ENCODE data around the gene HIP1R. TPM values are rescaled to one million over a fixed set of nuclear protein-coding genes. Genes with fewer than 3 reads are reported as not detected.

Gene HIP1R
- total RNA-seq, 4 donors from 2014 or later: 50.2 to 92.7 (median 56.2) TPM

DNA sequence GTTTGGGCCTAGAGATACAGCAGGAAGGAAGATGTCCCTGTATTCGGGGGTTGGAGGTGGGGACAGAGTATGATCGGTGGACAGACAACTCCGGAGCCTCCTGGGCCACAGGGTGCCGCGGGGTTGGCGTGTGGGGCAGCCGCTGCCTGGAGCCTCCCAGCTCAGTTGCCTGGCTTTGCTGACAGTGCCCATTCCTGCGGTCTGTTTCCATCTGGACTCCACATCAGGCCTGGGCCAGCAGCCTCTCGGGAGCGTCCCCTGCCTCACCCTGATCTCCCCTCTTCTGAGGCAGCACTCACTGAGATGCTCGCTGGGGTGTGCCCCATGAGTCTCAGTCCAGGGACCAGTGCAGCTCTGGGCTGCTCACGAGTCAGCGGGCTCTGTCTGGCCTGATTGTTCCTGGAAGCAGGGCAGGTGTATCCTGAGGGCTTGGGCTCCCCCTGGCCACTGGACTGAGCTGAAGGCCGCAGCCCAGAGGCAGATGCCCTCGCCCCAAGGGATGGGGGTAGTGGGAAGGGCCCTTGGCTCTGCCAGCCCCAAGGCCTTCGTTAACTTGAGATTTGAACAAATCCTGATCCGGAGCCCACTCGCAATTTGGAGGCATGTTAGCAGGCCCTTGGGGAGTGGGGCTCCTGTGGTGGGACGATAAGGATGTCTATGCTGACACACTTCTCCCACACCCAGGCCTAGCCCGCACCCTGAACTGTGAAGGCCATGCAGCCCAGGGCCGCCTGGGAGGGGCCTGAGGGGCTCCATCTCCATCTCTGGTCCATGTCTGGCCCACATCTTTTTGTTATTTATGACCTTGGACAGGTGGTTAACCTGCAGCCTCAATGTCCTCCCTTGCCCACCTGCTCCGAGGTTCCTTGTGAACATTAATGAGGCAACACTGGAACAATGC is 7.5 kb downstream of the HIP1R start:
- WGBS, 2 donors: 73 to 75% methylated on average over 16 to 18 of the region's 22 CpGs
- no peaks in the 10 kb centered on the region for H3K9me3 ChIP-seq
- intact Hi-C loops (cut with DNase I): no loop called here
- no peak overlapping the region for H3K4me3 ChIP-seq (replicated peaks in 1 of 3)
- no peak for TF ChIP-seq POLR2A (IDR thresholded peaks at IDR 0.05)
- TF ChIP-seq, protein P1, sequence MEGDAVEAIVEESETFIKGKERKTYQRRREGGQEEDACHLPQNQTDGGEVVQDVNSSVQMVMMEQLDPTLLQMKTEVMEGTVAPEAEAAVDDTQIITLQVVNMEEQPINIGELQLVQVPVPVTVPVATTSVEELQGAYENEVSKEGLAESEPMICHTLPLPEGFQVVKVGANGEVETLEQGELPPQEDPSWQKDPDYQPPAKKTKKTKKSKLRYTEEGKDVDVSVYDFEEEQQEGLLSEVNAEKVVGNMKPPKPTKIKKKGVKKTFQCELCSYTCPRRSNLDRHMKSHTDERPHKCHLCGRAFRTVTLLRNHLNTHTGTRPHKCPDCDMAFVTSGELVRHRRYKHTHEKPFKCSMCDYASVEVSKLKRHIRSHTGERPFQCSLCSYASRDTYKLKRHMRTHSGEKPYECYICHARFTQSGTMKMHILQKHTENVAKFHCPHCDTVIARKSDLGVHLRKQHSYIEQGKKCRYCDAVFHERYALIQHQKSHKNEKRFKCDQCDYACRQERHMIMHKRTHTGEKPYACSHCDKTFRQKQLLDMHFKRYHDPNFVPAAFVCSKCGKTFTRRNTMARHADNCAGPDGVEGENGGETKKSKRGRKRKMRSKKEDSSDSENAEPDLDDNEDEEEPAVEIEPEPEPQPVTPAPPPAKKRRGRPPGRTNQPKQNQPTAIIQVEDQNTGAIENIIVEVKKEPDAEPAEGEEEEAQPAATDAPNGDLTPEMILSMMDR (IDR thresholded peaks at IDR 0.05): no peak
- no peaks in the 10 kb centered on the region for H3K27me3 ChIP-seq
- peak; percentile 63 to 76 for DNase-seq
- H3K4me1 ChIP-seq: peaks cover 42 to 71% of the 10 kb centered on the region in 2 donors
- no peaks in the 10 kb centered on the region for H3K36me3 ChIP-seq
- H3K27ac ChIP-seq: peak overlapping the region; percentile 88 to 95 (median 89)

DNA sequence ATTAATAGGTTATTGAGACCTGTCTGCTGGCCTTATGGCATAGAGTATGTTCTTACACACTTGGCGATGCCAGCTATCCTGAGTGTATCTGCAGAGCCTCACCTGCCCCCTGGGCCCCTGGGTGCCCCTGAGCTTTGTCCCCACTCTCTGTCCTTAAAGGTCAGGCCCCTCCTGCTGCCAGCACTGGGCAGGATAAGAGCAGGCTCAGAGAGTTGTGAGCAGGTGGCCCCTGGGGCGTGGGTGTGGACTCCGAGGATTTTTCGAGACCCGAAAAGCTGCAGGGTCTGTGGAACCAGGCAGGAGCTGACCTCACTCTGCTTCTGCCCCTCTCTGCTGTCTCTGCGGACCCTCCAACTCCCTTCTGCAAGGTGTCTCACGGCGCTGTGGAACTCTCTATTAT is 8.2 kb downstream of the HIP1R start:
- DNase-seq: no peak
- intact Hi-C loops (cut with DNase I): no loop called here
- H3K4me3 ChIP-seq (replicated peaks in 1 of 3): no peak overlapping the region
- no peaks in the 10 kb centered on the region for H3K9me3 ChIP-seq
- peaks cover 42 to 67% of the 10 kb centered on the region in 2 donors for H3K4me1 ChIP-seq
- WGBS, 2 donors: 92 to 97% methylated on average over 4 to 8 of the region's 8 CpGs
- no peaks in the 10 kb centered on the region for H3K36me3 ChIP-seq
- H3K27me3 ChIP-seq: no peaks in the 10 kb centered on the region
- H3K27ac ChIP-seq: peak overlapping the region; percentile 88 to 95 (median 89)
- TF ChIP-seq, protein P1 (IDR thresholded peaks at IDR 0.05): no peak
- TF ChIP-seq POLR2A (IDR thresholded peaks at IDR 0.05): no peak

DNA sequence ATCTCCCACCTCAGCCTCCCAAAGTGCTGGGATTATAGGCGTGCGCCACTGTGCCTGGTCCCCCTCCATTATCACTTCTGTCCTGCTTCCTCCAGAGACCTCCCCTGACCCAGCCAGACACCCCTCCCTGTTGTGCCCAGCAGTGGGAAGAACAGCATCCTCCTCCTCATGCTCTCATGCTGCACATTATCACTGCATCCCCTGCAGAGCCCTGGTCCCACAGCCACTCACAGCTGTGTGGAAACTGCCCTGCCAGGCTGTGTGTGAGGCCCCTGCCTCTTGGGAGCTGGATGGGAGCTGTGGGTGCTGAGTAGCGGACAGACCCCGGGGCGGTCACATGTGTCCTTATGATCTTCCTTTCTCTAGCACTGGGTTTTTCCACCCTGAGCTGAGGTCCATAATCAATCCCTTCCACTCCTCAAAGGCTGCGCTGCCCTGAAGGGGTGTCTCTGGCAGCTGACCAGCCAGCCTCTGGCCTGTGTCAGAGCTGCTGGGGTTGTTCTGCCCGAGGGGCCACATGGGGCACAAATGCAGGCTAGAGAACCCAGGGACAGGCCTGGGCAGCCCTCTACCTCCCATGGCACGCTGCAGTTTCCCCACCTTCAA is 9.2 kb downstream of the HIP1R start:
- Histone ChIP-seq H3K36me3 (no peaks in the 10 kb centered on the region), H3K27ac (peak overlapping the region in 2 of 3 donors; percentile 88 to 89), H3K27me3 (no peaks in the 10 kb centered on the region), H3K9me3 (no peaks in the 10 kb centered on the region), H3K4me3 (replicated peaks in 1 of 3) (no peak overlapping the region), H3K4me1 (peaks cover 48 to 74% of the 10 kb centered on the region in 2 donors)
- intact Hi-C loops (cut with DNase I): no loop called here
- 85% methylated on average over 7 to 8 of the region's 8 CpGs for WGBS, 2 donors
- DNase-seq: no peak
- TF ChIP-seq, protein P1 (IDR thresholded peaks at IDR 0.05): no peak
- no peak for TF ChIP-seq POLR2A (IDR thresholded peaks at IDR 0.05)

DNA sequence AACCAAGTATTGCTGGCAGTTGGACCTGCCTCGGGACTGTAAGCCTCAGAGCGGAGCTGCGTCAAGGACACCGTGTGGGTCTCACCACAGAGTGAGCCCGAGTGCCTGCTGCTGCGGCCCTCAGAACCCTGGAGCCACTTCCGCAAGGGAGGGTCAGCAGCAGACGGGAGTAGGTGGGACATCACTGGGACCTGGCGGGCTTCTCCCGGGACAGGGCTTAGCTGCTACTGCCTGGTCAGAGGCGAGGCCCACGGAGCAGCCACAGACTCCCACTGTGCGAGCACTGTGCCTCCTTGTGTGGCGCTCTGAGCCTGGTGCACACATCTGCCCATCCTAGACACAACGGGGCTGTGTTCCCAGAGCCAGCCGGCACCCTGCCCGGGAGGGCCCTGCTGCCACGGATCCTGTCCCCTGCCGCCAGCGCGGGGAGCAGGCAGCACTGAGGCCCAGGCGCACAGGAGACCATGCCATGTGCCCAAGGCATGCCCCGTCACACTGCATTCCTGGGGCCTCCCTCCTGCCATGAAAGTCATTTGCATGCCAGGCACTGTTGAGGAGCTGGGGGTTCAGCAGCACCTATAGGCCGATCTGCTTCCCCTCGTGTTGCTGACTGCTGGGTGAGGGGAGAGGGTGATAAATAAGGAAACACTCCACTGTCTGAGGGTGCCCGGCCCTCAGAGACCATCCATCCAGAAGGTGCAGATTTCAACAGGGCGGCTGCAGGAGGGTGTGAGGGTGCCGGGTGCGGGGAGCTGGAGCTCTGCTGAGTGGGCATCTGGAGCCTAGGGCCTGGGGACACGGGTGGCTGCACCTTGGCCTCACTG is 10.0 kb downstream of the HIP1R start:
- Histone ChIP-seq H3K27ac (peak overlapping the region in 1 of 3 donors; percentile 1), H3K4me3 (replicated peaks in 1 of 3) (no peak overlapping the region), H3K36me3 (no peaks in the 10 kb centered on the region), H3K27me3 (no peaks in the 10 kb centered on the region), H3K9me3 (no peaks in the 10 kb centered on the region), H3K4me1 (peaks cover 54 to 74% of the 10 kb centered on the region in 2 donors)
- no peak for TF ChIP-seq POLR2A (IDR thresholded peaks at IDR 0.05)
- TF ChIP-seq, protein P1 (IDR thresholded peaks at IDR 0.05): no peak
- intact Hi-C loops (cut with DNase I): no loop called here
- DNase-seq: no peak
- 91 to 93% methylated on average over 3 to 14 of the region's 30 CpGs for WGBS, 2 donors

Data from thyroid gland (tissue), 4 donors.